Lung (tissue), 12 donors: ENCODE results near the gene ZNF618. TPM values are rescaled to one million over a fixed set of nuclear protein-coding genes. Genes with fewer than 3 reads are reported as not detected.

ENCODE experiments used
- ATAC-seq: fragments of 200-7000 bp; cut with Tn5 transposase; one replicate; pipeline ENCODE4 v1.9.1; 2020; ENCODE audit warnings: moderate number of reproducible peaks; ENCODE audit not compliant: insufficient read depth, low FRiP score
- DNase-seq, 3 donors: peaks; one replicate each; pipeline ENCODE4 v3.0.0-alpha.2; 2013 to 2017
- H3K27ac ChIP-seq, 2 donors: one replicate each; pipeline ENCODE4 v1.5.1; 2013; ENCODE audit warnings: mild to moderate bottlenecking in 2 of 2, moderate library complexity in 2 of 2, control low read depth in 1 of 2, inconsistent platforms in 1 of 2, low read depth in 1 of 2, low read length in 1 of 2
- H3K27me3 ChIP-seq, 3 donors: one replicate each; pipeline ENCODE4 v1.5.1; 2013; ENCODE audit warnings: low read length in 2 of 3; ENCODE audit not compliant: control insufficient read depth in 3 of 3, insufficient read depth in 3 of 3
- H3K36me3 ChIP-seq, 4 donors: one replicate each; pipeline ENCODE4 v1.5.1; 2013; ENCODE audit warnings: low read length in 4 of 4, mild to moderate bottlenecking in 1 of 4, moderate library complexity in 1 of 4; ENCODE audit not compliant: control insufficient read depth in 4 of 4, insufficient read depth in 4 of 4
- H3K4me1 ChIP-seq, 5 donors: one replicate each; pipeline ENCODE4 v1.5.1; 2013; ENCODE audit warnings: low read length in 5 of 5, mild to moderate bottlenecking in 2 of 5, moderate library complexity in 1 of 5; ENCODE audit not compliant: control insufficient read depth in 5 of 5, insufficient read depth in 5 of 5
- H3K4me3 ChIP-seq: one replicate; pipeline ENCODE4 v1.5.1; 2013; ENCODE audit warnings: mild to moderate bottlenecking, control low read depth, moderate library complexity
- H3K9ac ChIP-seq, 2 donors: one replicate each; pipeline ENCODE4 v1.5.1; 2013; ENCODE audit warnings: low read length in 2 of 2, control low read depth in 1 of 2; ENCODE audit not compliant: insufficient read depth in 1 of 2
- H3K9me3 ChIP-seq, 4 donors: one replicate each; pipeline ENCODE4 v1.5.1; 2013; ENCODE audit warnings: low read length in 3 of 4, mild to moderate bottlenecking in 1 of 4, moderate library complexity in 1 of 4; ENCODE audit not compliant: control insufficient read depth in 4 of 4, insufficient read depth in 3 of 4
- CTCF ChIP-seq: IDR thresholded peaks from 2 replicates; pipeline ENCODE4 v1.5.1; 2012; ENCODE audit warnings: mild to moderate bottlenecking; ENCODE audit errors: control extremely low read depth, extremely low read depth
- WGBS, 2 donors: extraction: QIAGEN DNeasy Blood & Tissue Kit; methylation state at CpG; one replicate each; pipeline ENCODE4 v1.1.7; 2013; 5-methylcytosine and 5-hydroxymethylcytosine counted together
- polyA plus RNA-seq, 2 donors: library from polyadenylated mRNA; stranded (reverse); fragments of 200-250 nt; gene quantifications; one replicate each; pipeline ENCODE4 v1.2.1, GENCODE V29; 2013
- total RNA-seq, 2 donors: library from RNA; depleted of rRNA in 1 of 2; stranded (reverse); fragments of >200 nt in 1 of 2; gene quantifications; one replicate each; pipeline ENCODE4 v1.2.1, GENCODE V29; 2014 to 2021
- donor health status: control.
- donor health status: control.
- donor health status: Bipolar disorder and iron deficiency.
- donor health status: healthy.
- donor health status: DM: yes; HTN: yes; CAD: no.

ZNF618 gene
- total and polyA plus RNA-seq, 4 donors: 1.6 to 16.3 (median 6.0) TPM

- no peak for TF ChIP-seq CTCF
- H3K27me3 ChIP-seq: no peaks in the 10 kb centered on the region
- no peaks in the 10 kb centered on the region for H3K36me3 ChIP-seq
- peak overlapping the region in 1 of 2 donors; percentile 33 for H3K27ac ChIP-seq
- H3K4me3 ChIP-seq: no peak overlapping the region
- DNase-seq: peak; percentile 30 to 86 (median 64)
- ATAC-seq: no peak
- peaks cover 0 to 20% (median 5%) of the 10 kb centered on the region in 5 donors for H3K4me1 ChIP-seq
- no peak overlapping the region for H3K9ac ChIP-seq
- WGBS, 2 donors: 48 to 70% methylated on average over 4 of the region's 4 CpGs
- H3K9me3 ChIP-seq: no peaks in the 10 kb centered on the region
These were observed 81.8 kb downstream of the ZNF618 start for GRCh38 chr9:113957821-113958341.

DNA sequence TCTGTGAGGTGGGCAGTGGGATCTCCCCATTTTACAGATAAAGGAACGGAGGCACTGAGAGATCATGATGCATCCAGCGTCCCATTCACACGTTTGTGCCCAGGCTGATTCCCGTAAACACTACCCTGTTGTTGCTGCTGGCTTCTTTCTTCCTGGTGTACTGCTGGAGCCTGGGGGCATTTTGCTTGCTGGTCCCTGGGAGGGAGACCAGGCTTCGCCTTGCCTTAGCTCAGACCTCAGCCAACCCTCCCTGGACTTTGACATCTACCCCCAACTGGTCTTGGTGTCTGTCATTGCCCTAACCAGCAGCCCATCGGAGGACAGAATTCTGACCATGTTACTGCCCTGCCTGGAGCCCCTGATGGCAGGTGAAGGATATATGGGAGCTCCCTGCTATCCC lies 82.4 kb downstream of the ZNF618 start:
- H3K27ac ChIP-seq: no peak overlapping the region
- no peak for ATAC-seq
- H3K27me3 ChIP-seq: no peaks in the 10 kb centered on the region
- no peak overlapping the region for H3K4me3 ChIP-seq
- H3K4me1 ChIP-seq: peaks cover 0 to 20% (median 5%) of the 10 kb centered on the region in 5 donors
- H3K9ac ChIP-seq: no peak overlapping the region
- WGBS, 2 donors: 96 to 98% methylated on average over 6 of the region's 6 CpGs
- no peaks in the 10 kb centered on the region for H3K36me3 ChIP-seq
- no peaks in the 10 kb centered on the region for H3K9me3 ChIP-seq
- TF ChIP-seq CTCF: no peak
- no peak for DNase-seq

DNA sequence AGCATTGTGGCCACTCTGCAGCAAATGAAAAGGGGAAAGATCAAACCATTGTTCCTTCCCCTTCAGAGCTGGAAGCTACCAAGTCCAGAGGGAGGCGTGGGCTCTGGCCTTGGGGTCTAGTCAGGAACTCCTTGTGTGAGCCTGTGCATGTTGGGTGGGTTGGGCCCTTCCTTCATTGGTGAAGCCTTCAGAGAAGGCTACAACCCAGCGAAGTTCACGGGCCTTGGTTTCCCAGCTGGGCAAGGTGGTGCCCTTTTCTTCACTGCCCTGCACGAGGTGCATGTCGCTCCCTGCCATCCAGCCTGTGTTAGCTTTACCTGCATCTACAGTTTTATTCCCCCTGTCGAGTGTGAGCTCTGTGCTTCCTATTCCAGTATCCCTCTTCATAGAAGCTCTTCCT lies 84.7 kb downstream of the ZNF618 start:
- Histone ChIP-seq H3K36me3 (no peaks in the 10 kb centered on the region), H3K4me1 (peaks cover 0 to 26% (median 5%) of the 10 kb centered on the region in 5 donors), H3K4me3 (no peak overlapping the region), H3K9me3 (no peaks in the 10 kb centered on the region), H3K27ac (no peak overlapping the region), H3K9ac (no peak overlapping the region), H3K27me3 (no peaks in the 10 kb centered on the region)
- DNase-seq (no peak), ATAC-seq (no peak)
- 95 to 97% methylated on average over 6 of the region's 6 CpGs for WGBS, 2 donors
- no peak for TF ChIP-seq CTCF

- DNase-seq (peak in 1 of 3 donors; percentile 3), ATAC-seq (no peak)
- Histone ChIP-seq H3K9me3 (no peaks in the 10 kb centered on the region), H3K9ac (no peak overlapping the region), H3K27ac (no peak overlapping the region), H3K4me3 (no peak overlapping the region), H3K36me3 (peaks cover 0 to 5% (median 2%) of the 10 kb centered on the region in 4 donors), H3K4me1 (peaks cover 0 to 28% (median 5%) of the 10 kb centered on the region in 5 donors), H3K27me3 (no peaks in the 10 kb centered on the region)
- no peak for TF ChIP-seq CTCF
- WGBS, 2 donors: 86 to 96% methylated on average over 1 of the region's 1 CpG
These were observed 86.3 kb downstream of the ZNF618 start for GRCh38 chr9:113962396-113962795.
